ENCODE results near the gene FOXK2. TPM values are rescaled to one million over a fixed set of nuclear protein-coding genes. Genes with fewer than 3 reads are reported as not detected.
A peak's percentile ranks its signal among the peaks of the same experiment; 100 is the strongest.

The FOXK2 gene
- total RNA-seq, 1 donor from 2014 or later = 49.5 TPM

- DNase-seq (ENCODE audit: low spot score) = no peak
- H3K27ac Mint-ChIP-seq (ENCODE audit: unreplicated experiment) = no peak overlapping the region
- no peak overlapping the region for H3K4me3 Mint-ChIP-seq (ENCODE audit: unreplicated experiment)
- no peaks in the 10 kb centered on the region for H3K9me3 Mint-ChIP-seq (ENCODE audit: low read depth)
- H3K27me3 Mint-ChIP-seq (ENCODE audit: low read depth) = no peaks in the 10 kb centered on the region
- H3K4me1 Mint-ChIP-seq (ENCODE audit: low read depth) = peaks cover 16% of the 10 kb centered on the region
- TF ChIP-seq CTCF (IDR thresholded peaks at IDR 0.05) = no peak
- peaks cover 30% of the 10 kb centered on the region for H3K36me3 Mint-ChIP-seq (ENCODE audit: low read depth)
Observed at GRCh38 chr17:82600731-82601446, 81.4 kb downstream of the FOXK2 start.

GRCh38 chr17:82601447-82602000 is 82.0 kb downstream of the FOXK2 start:
- no peak for DNase-seq (ENCODE audit: low spot score)
- no peak for TF ChIP-seq CTCF (IDR thresholded peaks at IDR 0.05)
- H3K27ac Mint-ChIP-seq (ENCODE audit: unreplicated experiment) = no peak overlapping the region
- H3K4me1 Mint-ChIP-seq (ENCODE audit: low read depth) = peaks cover 18% of the 10 kb centered on the region
- H3K36me3 Mint-ChIP-seq (ENCODE audit: low read depth) = peaks cover 30% of the 10 kb centered on the region
- H3K4me3 Mint-ChIP-seq (ENCODE audit: unreplicated experiment) = no peak overlapping the region
- no peaks in the 10 kb centered on the region for H3K27me3 Mint-ChIP-seq (ENCODE audit: low read depth)
- no peaks in the 10 kb centered on the region for H3K9me3 Mint-ChIP-seq (ENCODE audit: low read depth)

- Mint-ChIP-seq H3K36me3 (ENCODE audit: low read depth) (peaks cover 30% of the 10 kb centered on the region), H3K9me3 (ENCODE audit: low read depth) (no peaks in the 10 kb centered on the region), H3K4me3 (ENCODE audit: unreplicated experiment) (no peak overlapping the region), H3K27me3 (ENCODE audit: low read depth) (no peaks in the 10 kb centered on the region), H3K4me1 (ENCODE audit: low read depth) (peaks cover 19% of the 10 kb centered on the region), H3K27ac (ENCODE audit: unreplicated experiment) (no peak overlapping the region)
- no peak for DNase-seq (ENCODE audit: low spot score)
- no peak for TF ChIP-seq CTCF (IDR thresholded peaks at IDR 0.05)
Observed at GRCh38 chr17:82602487-82602886, 83.0 kb downstream of the FOXK2 start.

DNA sequence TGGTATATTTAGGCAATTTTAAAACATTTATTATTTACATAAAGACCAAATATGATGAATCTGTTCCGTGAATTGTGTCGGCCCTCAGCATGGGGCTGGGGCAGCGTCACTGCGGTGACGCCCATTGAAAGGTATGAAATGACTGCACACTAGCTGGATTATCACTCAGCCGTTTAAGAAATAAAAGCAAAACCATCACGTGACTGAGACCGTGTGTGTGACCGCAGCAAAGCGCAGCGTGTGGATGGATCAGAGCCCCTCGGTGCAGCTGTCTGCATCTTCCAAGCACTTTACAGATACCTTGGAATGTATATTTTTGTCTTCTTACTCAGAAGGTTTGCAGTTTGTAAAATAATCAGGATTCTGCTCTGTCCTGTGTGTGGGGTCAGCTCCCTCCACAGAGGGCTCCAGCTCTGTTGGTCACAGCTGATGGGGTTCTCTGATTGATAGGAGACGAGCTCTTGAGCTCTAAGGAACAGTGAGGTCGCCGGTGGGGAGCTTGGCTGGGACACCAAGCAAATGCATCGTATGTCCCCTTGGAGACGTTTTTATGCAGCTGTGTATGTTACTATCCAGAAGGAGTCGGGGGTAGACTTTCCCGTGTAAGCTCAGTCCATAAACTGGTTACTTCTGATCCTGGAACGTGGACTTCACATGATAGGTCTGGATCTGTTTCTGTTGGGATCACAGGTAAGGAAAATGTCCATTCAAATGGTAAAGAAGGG is 83.6 kb downstream of the FOXK2 start:
- H3K4me1 Mint-ChIP-seq (ENCODE audit: low read depth) = peaks cover 19% of the 10 kb centered on the region
- H3K27me3 Mint-ChIP-seq (ENCODE audit: low read depth) = no peaks in the 10 kb centered on the region
- peaks cover 30% of the 10 kb centered on the region for H3K36me3 Mint-ChIP-seq (ENCODE audit: low read depth)
- H3K4me3 Mint-ChIP-seq (ENCODE audit: unreplicated experiment) = no peak overlapping the region
- no peak for DNase-seq (ENCODE audit: low spot score)
- no peak for TF ChIP-seq CTCF (IDR thresholded peaks at IDR 0.05)
- H3K27ac Mint-ChIP-seq (ENCODE audit: unreplicated experiment) = no peak overlapping the region
- H3K9me3 Mint-ChIP-seq (ENCODE audit: low read depth) = no peaks in the 10 kb centered on the region

DNA sequence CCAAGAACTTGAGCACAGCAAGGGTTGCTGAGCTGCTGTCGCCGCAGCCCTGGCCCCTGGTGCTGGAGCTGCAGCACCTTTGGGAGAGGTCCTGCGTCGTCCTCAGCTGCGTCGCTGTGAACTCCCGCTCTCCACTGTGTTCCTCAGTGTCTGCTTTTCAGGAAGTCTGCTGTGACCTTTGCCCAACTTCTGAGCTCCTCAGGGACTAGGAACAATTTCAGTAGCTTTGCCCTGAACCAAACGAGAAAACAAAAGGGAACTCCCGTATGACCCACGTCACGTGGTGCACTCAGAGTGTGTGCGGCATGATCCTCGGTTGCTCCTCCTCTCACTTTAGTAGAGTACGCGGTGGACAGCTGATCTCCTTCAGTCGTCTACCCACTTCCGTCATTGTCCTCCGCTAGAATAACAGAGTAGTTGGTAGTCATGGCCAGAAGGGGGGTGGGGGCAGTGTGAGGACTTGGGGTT is 84.5 kb downstream of the FOXK2 start:
- no peak for DNase-seq (ENCODE audit: low spot score)
- H3K27ac Mint-ChIP-seq (ENCODE audit: unreplicated experiment) = peak overlapping the region; percentile 54
- TF ChIP-seq CTCF (IDR thresholded peaks at IDR 0.05) = no peak
- H3K4me3 Mint-ChIP-seq (ENCODE audit: unreplicated experiment) = no peak overlapping the region
- peaks cover 30% of the 10 kb centered on the region for H3K36me3 Mint-ChIP-seq (ENCODE audit: low read depth)
- peaks cover 19% of the 10 kb centered on the region for H3K4me1 Mint-ChIP-seq (ENCODE audit: low read depth)
- no peaks in the 10 kb centered on the region for H3K27me3 Mint-ChIP-seq (ENCODE audit: low read depth)
- no peaks in the 10 kb centered on the region for H3K9me3 Mint-ChIP-seq (ENCODE audit: low read depth)
